Upper lobe of left lung (tissue), 4 donors: ENCODE results near the gene PALLD.

ENCODE experiments used
- EP300 ChIP-seq, 4 donors: sonication (generic); formaldehyde crosslinking; IDR thresholded peaks; one replicate each; pipeline ENCODE4 v1.5.1; 2017; ENCODE audit warnings: antibody characterized with exemption in 4 of 4, control low read depth in 2 of 4
- POLR2A ChIP-seq, 4 donors: fragments of 450-650 bp; IDR thresholded peaks; one replicate each; pipeline ENCODE4 v1.5.1; 2016 to 2017; ENCODE audit warnings: antibody characterized with exemption in 4 of 4, mild to moderate bottlenecking in 2 of 4
- TF ChIP-seq, protein P1 (sequence below), 6 experiments: fragments of 450-650 bp in 4 of 6; fragments of 200-600 bp in 2 of 6; sonication (generic) in 2 of 6; IDR thresholded peaks; one replicate each; pipeline ENCODE4 v1.5.1; 2016 to 2019; ENCODE audit warnings: antibody characterized with exemption in 6 of 6

DNA sequence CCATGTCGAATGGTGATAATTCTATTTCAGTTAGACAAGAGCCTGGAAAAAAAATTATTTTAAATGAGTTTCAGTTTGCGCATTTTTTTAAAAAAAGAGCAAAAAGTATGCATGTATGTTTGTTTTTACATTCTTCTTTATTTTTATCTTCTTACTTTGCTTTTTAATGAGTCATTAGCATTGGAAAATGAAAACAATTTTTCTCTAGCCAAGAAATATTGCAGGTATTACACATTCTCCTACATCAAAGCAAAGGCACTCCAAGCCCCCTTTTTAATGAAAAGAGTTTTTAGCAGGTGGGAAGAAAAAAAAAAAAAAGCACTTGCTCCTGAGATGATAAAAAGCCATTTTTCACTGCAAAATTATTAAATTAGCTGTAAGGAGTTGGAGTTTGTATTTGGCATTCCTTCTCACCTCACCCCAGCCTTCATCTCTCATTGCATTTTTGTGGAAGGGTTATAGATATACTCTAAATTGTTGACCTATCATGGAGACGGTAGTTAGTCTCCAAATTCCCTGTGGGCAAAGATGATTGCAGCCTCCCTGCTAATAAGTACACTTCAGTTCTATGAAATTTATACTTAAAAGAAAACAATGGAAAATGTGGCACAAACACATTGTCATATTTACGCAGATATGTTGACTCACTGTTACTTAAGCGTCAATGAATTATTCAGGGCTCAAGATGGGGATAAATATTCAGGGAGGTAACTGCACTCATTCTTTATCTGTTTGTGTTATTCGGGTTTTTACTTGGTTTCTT lies 43.8 kb downstream of the PALLD start:
- TF ChIP-seq, protein P1, sequence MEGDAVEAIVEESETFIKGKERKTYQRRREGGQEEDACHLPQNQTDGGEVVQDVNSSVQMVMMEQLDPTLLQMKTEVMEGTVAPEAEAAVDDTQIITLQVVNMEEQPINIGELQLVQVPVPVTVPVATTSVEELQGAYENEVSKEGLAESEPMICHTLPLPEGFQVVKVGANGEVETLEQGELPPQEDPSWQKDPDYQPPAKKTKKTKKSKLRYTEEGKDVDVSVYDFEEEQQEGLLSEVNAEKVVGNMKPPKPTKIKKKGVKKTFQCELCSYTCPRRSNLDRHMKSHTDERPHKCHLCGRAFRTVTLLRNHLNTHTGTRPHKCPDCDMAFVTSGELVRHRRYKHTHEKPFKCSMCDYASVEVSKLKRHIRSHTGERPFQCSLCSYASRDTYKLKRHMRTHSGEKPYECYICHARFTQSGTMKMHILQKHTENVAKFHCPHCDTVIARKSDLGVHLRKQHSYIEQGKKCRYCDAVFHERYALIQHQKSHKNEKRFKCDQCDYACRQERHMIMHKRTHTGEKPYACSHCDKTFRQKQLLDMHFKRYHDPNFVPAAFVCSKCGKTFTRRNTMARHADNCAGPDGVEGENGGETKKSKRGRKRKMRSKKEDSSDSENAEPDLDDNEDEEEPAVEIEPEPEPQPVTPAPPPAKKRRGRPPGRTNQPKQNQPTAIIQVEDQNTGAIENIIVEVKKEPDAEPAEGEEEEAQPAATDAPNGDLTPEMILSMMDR (IDR thresholded peaks at IDR 0.05), result no peak
- TF ChIP-seq POLR2A (IDR thresholded peaks at IDR 0.05), result no peak
- TF ChIP-seq EP300 (IDR thresholded peaks at IDR 0.05), result no peak
